T follicular helper cell (primary cell): ENCODE data around the gene RHOXF2.
"Not testable (repeated sequence)": the region's sequence is repeated elsewhere in the genome, so short reads cannot be mapped to it uniquely, and the experiment has no call there.

Experiments used
- DNase-seq: peaks from one replicate; pipeline ENCODE4 v3.0.0-alpha.2; 2020; ENCODE audit warnings: low read depth
- total RNA-seq, 2 experiments: gene quantifications; one replicate each; lab custom pipeline; 2026; lab: John Stamatoyannopoulos, UW

Gene RHOXF2, protein sequence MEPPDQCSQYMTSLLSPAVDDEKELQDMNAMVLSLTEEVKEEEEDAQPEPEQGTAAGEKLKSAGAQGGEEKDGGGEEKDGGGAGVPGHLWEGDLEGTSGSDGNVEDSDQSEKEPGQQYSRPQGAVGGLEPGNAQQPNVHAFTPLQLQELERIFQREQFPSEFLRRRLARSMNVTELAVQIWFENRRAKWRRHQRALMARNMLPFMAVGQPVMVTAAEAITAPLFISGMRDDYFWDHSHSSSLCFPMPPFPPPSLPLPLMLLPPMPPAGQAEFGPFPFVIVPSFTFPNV
- 0 reads per million in 2 experiments for total RNA-seq

DNA sequence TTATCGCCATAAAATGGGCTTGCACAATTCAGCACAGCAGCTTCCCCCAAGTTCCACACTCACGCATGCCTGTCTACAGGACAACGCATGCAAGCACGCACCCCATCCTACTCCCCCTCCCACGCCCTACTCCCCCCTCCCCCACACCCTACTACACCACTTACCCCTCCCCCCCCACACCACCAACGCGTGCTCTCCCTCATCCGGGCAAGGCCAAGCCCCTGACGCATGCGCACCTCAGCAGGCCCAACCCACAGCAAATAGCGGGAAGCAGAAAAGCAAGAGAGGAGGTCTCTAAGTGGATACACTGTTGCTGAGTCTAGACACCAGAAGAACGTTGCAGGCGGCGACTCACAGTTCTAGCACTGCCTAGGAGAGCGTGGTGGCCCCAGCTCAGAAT is at the start of gene RHOXF2:
Gene RHOXF2, plus strand, starts transcription at position 301 of the 400 bp plus-strand sequence. CDS start 138 bp downstream, outside the sequence.
- not testable (repeated sequence) for DNase-seq

GRCh38 chrX:120109378-120109777 is 49.0 kb upstream of the RHOXF2 start:
- DNase-seq: no peak

DNA sequence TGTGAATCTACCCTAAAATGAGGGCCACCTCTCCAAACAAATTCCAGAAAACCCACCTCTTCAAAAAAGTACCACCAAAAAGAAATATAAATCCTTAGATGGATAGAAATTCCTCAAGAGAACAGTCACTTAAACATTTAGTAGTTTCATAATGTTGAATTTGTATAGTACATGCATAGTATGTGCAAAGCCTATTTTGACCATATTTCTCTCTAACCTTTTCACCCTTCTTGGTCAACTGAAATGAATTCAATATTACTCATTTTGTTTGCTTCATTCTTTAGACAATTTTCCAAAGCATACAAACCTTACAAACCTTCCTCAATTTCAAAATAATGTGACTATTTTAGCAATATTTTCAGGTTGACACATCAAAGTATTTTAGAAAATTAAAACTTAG is 46.8 kb upstream of the RHOXF2 start:
- no peak for DNase-seq

- no peak for DNase-seq
These were observed 42.9 kb upstream of the RHOXF2 start, which contains the start of gene RHOXF1 for GRCh38 chrX:120115438-120115963. TSS of gene RHOXF1 (minus strand) at chrX:120115913. CDS start at chrX:120115862, 51 bp downstream.

DNA sequence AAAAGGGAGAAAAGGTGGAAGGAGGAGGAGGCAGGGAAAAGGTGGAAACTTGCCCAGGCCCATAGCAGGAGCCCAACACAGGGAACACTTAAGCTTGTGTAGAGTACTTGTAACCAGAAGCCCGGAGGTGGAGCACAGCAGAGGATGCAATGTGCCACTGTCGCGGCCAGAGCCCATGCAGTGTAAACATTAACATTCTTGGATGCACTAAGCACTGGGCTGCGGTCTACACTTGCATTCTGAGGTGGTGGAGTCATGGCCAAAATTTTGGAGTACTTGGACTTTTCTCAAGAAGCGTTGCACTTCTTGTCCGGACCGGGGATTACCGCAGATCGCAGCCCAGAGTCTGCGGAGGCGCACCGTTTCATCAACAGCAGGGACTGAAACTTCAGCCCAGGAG is 38.2 kb upstream of the RHOXF2 start:
- DNase-seq: no peak

- no peak for DNase-seq
These were observed 33.0 kb upstream of the RHOXF2 start for GRCh38 chrX:120125444-120125843.

- not testable (repeated sequence) for DNase-seq
These were observed 30.0 kb upstream of the RHOXF2 start for GRCh38 chrX:120128306-120128846.

DNA sequence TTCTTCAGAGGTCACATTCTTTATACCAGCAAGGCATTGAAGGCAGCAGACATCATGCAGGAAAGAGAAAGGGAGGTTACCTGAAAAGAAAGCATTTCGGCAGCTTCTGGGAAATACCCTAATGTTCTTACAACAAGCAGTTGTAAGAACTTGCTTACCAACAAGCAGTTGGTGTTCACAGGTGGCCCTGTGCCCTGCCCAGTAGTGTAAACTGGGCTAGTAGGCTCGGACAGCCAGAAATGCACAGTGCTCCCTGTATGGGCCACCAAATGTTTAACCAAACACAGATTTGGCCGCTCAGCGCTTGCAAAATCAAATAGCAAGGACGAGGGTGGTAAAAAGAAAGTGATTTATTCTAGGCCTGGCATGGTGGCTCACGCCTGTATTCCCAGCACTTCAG is 22.3 kb upstream of the RHOXF2 start:
- no peak for DNase-seq

GRCh38 chrX:120136840-120137239 is 21.6 kb upstream of the RHOXF2 start:
- DNase-seq: no peak

DNA sequence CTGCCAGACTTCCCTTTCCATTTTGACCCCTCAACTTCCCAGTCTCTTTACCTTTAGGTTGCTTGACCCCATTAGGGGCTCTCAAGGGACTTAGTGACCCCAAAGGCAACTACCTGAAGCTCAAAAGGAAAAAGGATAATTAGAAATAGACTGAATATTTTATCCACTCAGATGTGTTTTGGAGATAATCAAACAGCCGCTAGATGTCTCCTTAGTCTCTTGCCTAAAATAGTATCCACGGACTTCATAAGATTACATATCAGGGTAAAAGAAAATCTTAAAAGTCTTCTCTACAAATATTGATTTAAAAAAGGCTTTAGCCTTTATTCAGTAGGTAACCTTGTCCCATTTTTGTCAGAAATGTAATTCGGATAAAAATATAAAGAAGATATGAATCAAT is 21.0 kb upstream of the RHOXF2 start:
- DNase-seq: no peak

DNA sequence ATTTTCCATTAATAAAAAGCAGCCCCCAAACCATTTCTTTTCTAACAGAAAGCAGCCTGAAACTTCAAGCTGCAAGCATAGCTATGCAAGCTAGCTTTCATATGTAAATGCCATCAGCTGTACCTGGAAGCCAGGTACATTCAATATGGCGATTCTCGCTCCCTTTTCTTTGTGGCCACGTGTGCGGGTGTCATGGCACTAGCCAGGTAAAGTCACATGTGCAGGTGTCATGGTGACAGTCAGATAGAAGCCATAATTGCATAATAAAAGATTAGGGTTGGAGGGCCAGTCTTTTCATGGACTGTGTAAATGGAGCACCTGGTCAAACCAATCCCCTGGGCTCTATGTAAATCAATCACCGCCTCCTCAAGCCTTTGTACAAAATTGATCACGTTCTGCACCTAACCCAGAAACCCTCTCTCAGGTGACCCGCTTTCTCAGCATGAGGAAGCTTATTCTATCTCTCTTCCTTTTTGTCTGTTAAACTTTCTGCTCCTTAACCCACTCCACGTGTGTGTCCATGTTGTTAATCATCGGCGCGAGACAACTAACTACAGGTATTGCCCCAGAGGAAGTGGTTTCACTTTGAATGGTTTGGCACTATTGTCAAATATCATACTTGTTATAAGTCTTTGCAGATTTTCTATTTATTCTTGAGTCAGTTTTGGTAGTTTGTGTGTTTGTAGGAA is 18.0 kb upstream of the RHOXF2 start:
- DNase-seq: no peak

DNA sequence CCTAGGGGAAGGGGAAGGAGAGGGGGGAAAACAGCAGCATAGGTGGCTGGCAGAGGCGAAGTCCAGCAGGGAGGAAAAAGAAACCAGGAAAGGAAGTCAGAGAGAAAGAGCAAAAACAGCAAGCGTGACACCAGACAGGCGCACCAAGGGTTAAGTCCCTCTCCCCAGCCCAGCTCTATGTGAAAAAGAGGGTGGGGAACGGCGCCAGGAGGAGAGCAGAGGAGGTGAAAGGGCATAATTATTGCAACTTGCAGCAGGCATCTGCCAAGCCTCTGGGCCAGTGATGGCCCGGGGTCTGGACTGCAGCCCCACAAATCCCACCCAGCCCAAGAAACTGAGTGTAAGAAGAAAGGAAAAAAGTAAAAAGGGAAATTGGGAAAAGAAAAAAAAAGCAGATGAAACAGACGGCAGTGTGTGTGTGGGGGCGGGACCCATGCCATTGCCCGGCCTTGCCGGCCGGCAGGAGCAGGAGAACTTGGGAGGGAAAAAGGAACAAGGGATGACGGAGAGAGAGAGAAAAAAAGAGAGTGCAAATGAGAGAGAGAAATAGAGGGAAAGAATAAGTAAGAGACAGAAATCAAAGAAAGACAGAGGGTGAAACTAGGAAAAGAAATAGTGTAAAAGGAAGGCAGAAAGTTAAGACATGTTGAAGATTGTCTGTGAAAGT is 14.1 kb upstream of the RHOXF2 start:
- DNase-seq: no peak

GRCh38 chrX:120145295-120145925 is 13.0 kb upstream of the RHOXF2 start:
- DNase-seq: no peak

GRCh38 chrX:120146323-120146722 is 12.1 kb upstream of the RHOXF2 start:
- not testable (repeated sequence) for DNase-seq

DNA sequence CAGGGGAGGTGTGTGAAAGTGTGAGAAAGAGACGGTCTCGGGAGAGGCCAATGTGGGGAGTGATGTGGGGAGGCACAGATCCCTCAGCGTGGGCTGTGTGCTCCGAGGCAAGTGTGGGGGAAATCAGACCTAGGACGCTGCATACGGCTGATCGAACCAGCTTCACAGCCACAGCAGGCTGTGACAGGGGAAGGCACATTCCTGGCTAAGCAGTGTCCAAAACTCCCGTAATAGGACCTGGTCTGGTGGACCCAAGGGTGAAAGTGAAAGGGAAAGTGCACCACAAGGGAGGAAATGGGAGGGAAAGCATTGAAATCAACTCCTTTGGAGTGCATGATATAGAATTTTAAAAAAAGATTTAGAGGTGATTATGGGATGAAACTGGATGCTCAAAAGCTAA is 10.9 kb upstream of the RHOXF2 start:
- no peak for DNase-seq

GRCh38 chrX:120150109-120150744 is 8.2 kb upstream of the RHOXF2 start:
- not testable (repeated sequence) for DNase-seq

DNA sequence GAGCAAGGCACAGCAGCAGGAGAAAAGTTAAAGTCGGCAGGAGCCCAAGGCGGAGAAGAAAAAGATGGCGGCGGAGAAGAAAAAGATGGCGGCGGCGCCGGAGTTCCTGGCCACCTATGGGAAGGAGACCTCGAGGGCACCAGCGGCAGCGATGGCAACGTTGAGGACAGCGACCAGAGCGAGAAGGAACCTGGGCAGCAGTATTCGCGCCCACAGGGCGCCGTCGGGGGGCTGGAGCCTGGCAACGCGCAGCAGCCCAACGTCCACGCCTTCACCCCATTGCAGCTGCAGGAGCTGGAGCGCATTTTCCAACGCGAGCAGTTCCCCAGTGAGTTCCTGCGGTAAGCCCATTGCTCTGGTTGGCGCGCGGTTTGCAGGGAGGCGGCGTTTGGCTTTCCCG is 673 bp downstream of the RHOXF2 start:
- DNase-seq: not testable (repeated sequence)

GRCh38 chrX:120193254-120193653 is 34.8 kb downstream of the RHOXF2 start:
- not testable (repeated sequence) for DNase-seq

DNA sequence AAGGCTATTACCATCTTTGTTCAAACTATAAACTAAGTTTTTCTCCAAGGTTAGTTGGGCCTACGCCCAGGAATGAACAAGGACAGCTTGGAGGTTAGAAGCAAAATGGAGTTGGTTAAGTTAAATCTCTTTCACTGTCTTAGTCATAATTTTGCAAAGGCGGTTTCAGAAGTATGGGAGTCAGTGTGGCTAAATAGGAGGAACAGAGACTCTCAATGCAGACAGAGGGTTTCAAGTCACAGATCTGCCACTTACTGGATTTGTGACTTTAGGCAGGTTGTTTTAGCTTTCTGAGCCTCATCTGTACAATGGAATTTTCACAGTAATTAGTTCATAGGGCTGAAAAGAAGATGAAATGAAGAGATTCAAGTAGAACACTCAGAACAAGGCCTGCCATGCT is 35.3 kb downstream of the RHOXF2 start:
- not testable (repeated sequence) for DNase-seq

- DNase-seq: not testable (repeated sequence)
These were observed 37.4 kb downstream of the RHOXF2 start for GRCh38 chrX:120195786-120196185.

DNA sequence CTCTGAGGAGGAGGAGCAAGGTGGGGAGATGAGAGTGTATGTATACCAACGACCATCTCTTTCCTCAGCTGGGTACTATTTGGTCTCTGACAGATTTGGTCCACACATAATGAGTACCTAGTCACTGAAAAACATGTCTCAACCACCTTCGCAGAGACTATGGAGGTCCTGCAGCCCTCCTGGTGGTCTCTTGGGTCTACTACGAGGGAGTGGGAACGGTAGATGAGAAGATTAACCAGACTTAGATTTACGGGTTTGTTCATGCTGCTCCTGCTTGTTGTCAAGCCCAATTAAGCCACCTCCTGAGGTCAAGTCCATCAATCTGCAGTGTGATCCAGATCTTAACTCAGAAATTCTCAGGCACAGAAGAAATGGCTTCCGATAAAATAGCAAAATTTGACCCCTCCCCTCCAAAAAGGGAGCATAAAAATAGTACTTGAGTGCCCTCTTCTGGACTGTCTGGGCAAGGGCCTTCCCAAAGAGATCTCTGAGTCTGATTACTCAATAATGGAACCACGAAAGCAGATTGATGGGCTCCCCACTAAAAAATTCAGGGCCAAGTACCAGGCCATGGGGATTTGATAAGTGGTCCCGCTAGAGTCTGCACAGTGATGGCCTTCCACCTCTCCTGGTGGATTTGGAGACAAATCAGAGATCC is 38.3 kb downstream of the RHOXF2 start:
- DNase-seq: not testable (repeated sequence)
